ENCODE measurements around the gene RAB36.

DNA sequence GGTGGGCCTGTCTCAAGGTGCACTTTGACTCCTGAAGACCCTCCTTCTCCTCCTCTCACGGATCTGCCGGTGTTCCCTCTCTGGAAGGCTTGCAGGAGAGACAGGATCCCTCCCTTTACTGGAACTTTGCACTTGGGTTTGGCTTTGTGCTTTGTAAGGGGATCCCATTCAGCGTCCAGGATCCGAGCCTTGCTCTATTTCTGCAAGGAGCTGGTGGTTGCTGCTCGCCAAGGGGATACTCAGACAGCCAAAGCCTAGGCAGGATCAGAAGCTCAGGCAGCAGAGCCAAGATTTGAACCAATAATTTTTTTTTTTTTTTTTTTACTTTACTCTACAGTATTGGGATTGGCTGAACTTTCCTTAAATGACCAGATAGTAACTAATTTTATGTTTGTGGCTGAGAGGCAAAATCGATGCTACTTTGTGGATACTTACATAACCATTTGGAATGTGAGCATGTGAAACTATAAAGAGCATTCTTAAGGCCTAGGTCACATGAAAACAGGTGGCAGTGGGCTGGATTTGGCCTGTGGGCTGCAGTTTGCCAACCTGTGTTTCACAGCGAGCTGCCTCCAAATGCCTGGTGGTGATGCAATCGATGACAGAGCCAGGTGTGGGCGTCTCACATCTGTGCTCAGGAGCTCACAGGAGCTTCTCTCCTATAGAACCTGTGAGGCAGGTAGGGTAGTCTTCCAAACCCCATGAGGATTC lies 60.2 kb downstream of the RAB36 start:
- no peak for TF ChIP-seq CTCF (IDR thresholded peaks at IDR 0.05)
- no peak for TF ChIP-seq POLR2A (IDR thresholded peaks at IDR 0.05)
- TF ChIP-seq EP300 (IDR thresholded peaks at IDR 0.05), result no peak

Measured in ovary (tissue), 3 donors.